Measurements from ENCODE around the gene TBATA.

- TF ChIP-seq POLR2AphosphoS5 (IDR thresholded peaks at IDR 0.05; ENCODE audit: borderline replicate concordance, low read depth, low read length) (no peak), EZH2 (IDR thresholded peaks at IDR 0.05) (no peak), FOXP2 (optimal IDR thresholded peaks at IDR 0.05; ENCODE audit: control extremely low read depth, extremely low read length, insufficient read depth) (no peak)
Observed at GRCh38 chr10:70743430-70743788, 41.8 kb downstream of the TBATA start.
